Fibroblast of lung (primary cell): ENCODE measurements around the gene TNNC2.

Experiments
- CTCF ChIP-seq, 2 donors: IDR thresholded peaks in 1 of 2; conservative IDR thresholded peaks in 1 of 2; 1 replicate in 1 of 2; 2 replicates in 1 of 2; pipeline ENCODE4 v1.5.1; 2011 to 2012; ENCODE audit warnings: low read length in 2 of 2, control low read depth in 1 of 2, inconsistent platforms in 1 of 2, low read depth in 1 of 2, mild to moderate bottlenecking in 1 of 2
- EZH2 ChIP-seq: IDR thresholded peaks from 2 replicates; pipeline ENCODE4 v1.5.1; 2012; ENCODE audit warnings: low read length, control low read depth, mild to moderate bottlenecking; ENCODE audit errors: missing control alignments

GRCh38 chr20:45782890-45783289, 44.2 kb downstream of the TNNC2 start:
- TF ChIP-seq CTCF (conservative IDR thresholded peaks at IDR 0.05 in 1 of 2, IDR thresholded peaks at IDR 0.05 in 1 of 2; ENCODE audit: low read depth in 1 of 2, low read length in 2 of 2) (no peak), EZH2 (no peak)
